ENCODE measurements around the gene HAT1.
"Not testable (repeated sequence)": the region's sequence is repeated elsewhere in the genome, so short reads cannot be mapped to it uniquely, and the experiment has no call there.

DNA sequence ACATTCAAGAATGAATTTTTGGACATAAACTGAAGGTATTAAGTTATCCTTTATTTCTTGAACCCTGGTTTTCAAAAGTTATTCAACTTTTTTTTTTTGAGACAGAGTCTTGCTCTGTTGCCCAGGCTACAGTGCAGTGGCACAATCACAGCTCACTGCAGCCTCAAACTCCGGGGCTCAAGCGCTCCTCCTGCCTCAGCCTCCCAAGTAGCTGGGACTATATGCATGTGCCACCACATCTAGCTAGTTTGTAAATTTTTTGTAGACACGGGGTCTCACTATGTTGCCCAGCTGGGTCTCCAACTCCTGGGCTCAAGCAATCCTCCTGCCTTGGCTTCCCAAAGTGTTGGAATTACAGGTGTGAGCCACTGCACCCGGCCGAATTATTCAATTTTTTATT is 74.8 kb downstream of the HAT1 start:
- not testable (repeated sequence) for TF ChIP-seq TAF1 (IDR thresholded peaks at IDR 0.05; ENCODE audit: borderline replicate concordance, low read depth, low read length); POLR2A (IDR thresholded peaks at IDR 0.05; ENCODE audit: low read depth, low read length); POLR2AphosphoS5 (IDR thresholded peaks at IDR 0.05; ENCODE audit: low read depth, low read length)

All from GM12892 (cell line).